Measurements from ENCODE around the gene TBC1D8.
"Not testable (repeated sequence)": the region's sequence is repeated elsewhere in the genome, so short reads cannot be mapped to it uniquely, and the experiment has no call there.

TBC1D8 gene

DNA sequence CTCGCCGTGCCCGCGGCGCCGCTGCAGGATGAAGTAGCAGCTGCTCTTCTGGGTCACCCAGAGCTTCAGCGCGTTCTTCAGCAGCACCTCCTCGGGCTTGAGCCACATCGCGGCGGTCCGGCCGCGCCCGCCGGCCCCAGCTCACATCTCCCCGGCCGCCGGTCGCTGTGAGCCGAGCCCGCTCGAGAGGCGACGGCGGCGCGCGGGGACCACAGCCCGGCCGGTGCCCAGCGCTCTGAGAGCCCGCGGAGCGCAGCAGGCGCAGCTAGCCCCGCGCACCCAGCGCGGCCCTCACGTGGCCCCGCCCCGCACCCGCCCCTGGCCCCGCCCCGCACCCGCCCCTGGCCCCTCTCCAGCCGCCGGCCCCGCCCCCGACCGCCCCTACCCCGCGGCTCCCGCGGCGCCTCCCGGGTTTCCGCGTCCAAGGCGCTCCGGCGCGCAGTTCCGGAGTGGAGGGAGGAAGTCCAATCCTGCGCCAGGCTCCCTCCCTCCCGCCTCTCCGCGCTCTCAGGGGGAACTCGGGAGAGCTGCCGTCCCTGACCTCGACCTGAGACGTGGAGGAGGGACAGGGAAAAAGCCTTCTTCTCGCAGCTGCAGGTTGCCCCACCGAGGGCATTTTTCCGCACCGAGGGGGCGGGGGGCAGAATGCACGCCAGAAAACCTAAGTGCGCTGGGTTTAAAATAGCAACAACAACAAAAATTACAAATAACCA is at the start of gene TBC1D8:
Gene TBC1D8, minus strand, starts transcription at position 237 of the 713 bp plus-strand sequence. Its CDS starts 129 bp downstream, at position 108.
- peak; percentile 90 for DNase-seq
- in situ Hi-C loops (cut with HindIII; ENCODE audit: low pct_ligation_motif_present, low pct_unique_long_range_greater_than_20kb, low sequenced_read_pairs), result no loop called here

DNA sequence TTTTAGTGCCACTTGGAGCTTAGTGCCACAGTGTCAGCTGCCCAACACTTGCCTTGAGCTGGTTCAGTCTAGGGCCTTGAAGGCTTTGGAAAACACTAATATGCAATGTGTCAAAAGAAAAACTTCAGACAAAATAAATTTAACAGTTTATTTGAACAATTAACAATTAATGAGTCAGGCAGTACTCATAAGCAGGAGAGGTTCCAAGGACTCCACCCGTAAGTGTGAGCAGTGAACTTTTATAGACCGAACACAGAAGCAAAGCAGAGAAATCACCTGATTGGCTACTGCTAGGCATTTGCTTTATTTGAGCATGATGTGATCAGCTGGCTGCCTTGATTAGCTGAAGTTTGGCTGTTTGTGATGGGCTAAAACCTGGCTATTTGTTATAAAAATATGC is 49.5 kb upstream of the TBC1D8 start:
- in situ Hi-C loops (cut with HindIII; ENCODE audit: low pct_ligation_motif_present, low pct_unique_long_range_greater_than_20kb, low sequenced_read_pairs), result no loop called here
- no peak for DNase-seq

DNA sequence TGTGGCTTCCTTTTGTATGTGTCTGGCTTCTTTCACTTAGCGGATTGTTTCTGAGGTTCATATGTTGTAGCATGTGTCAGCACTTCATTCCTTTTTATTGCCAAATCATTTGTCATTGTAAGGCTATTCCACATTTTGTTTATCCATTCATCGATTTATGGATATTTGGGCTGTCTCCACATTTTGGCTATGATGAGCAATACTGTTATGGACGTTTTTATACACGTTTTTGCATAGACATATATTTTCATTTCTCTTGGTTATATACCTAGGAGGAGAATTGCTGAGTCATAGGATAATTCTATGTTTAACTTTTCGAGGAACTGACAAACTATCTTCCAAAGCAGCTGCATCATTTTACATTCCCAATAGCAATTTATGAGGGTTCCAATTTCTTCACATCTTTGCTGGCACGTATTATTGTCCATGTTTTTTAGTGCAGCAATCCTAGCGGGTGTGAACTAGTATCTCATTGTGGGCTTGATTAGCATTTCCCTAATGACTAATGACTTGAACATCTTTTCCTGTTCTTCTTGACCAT is 48.1 kb upstream of the TBC1D8 start:
- no peak for DNase-seq
- in situ Hi-C loops (cut with HindIII; ENCODE audit: low pct_ligation_motif_present, low pct_unique_long_range_greater_than_20kb, low sequenced_read_pairs), result no loop called here

DNA sequence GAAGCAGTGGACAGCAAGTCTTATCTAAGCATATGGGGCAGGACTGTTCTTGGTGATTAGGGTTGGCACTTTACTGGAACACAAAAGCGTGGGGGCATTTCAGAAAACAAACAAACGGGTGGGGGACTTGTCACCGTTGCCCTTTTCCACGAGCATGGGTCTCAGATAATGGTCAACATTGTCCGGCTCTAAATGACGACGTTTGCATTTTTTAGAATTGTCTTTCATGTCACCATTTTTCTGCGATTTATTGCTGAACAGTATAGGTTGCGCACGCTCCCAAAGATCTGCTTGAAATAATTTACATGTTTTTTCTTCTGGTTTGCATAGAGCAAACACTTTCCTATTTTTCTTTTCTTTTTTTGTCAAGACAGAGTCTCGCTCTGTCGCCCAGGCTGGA is 46.6 kb upstream of the TBC1D8 start:
- no peak for DNase-seq
- in situ Hi-C loops (cut with HindIII; ENCODE audit: low pct_ligation_motif_present, low pct_unique_long_range_greater_than_20kb, low sequenced_read_pairs), result no loop called here

DNA sequence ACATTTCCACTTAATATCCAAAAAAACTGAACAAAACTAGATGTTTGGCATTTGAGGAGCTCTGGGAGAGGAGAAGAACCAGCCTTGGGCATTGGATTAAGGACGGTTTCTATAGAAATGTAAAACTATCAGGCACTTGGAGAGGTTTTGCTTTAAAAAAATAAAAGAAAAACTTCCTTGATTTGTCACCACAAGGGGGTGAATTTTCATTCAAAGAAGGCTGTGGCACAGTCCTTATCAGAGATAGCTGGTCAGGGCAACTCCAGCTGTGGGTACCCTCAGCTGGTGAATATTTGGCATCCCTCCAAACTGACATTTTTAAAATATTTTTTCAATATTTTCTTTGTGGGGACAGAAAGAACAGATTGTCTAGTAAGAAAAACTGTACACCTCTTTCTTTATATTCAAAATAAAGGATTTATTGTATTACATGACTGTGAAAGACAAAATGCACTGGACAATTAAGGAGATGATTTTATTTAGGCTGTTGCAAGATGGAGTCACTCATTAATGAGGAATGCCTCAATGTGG is 46.1 kb upstream of the TBC1D8 start:
- in situ Hi-C loops (cut with HindIII; ENCODE audit: low pct_ligation_motif_present, low pct_unique_long_range_greater_than_20kb, low sequenced_read_pairs), result no loop called here
- peak; percentile 41 for DNase-seq

DNA sequence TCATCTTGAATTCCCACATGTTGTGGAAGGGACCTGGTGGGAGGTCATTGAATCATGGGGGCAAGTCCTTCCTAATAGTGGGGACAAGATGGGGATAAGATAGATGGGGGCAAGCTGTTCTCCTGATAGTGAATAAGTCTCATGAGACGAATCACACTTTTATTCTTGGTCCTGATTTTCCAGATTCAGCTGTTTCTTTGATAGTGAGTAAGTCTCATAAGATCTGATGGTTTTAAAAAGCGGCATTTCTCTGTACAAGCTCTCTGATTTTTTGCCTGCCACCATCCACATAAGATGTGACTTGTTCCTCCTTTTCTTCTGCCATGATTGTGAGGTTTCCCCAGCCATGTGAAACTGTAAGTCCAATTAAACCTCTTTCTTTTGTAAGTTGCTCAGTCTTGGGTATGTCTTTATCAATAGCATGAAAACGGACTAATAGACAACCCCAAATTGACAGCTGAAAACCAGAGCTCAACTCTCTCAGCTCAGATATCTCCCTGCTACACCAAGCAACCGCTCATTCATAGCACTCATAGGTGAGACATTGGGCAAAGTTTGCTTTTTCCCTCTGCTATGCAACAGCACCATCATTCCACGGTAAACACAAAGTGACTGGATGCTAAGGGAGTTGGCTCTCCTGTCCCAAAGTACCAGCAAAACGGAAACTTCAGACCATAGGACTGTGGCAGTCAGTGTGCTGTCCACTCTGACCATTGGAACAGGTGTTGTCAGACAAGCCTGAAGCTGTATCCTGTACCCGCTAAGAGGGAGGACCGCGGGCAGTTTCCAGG is 44.9 kb upstream of the TBC1D8 start:
- DNase-seq, result no peak

DNA sequence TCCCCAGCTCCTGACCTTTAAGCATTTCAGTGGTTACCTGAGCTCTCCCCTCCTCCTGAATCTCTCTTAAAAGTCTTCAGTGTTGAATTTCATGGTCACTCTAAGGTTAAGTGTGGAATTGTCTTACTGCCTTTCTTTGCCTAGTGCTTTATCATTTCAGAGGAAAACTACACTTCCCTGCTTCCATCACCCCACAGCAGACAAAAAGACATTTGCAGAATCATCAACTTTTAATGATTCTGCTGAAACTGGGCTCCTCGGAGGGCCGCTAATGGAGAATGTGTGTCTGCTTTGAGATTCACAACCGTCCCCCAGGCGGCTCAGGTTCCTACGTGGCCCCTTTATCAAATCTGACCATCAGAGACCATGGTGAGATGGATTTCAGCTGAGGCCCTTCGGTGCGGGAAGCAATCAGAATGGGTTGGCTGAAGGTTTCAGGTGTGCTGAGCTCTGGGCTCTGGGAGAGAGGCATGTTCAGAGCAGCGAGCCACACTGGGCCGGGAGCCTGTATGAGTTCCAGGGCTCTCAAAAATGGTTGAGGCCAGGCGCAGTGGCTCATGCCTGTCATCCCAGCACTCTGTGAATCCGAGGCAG is 41.9 kb upstream of the TBC1D8 start:
- in situ Hi-C loops (cut with HindIII; ENCODE audit: low pct_ligation_motif_present, low pct_unique_long_range_greater_than_20kb, low sequenced_read_pairs), result no loop called here
- no peak for DNase-seq

More for the DNA sequence above, 44.9 kb upstream of the TBC1D8 start:
- in situ Hi-C loops (cut with HindIII; ENCODE audit: low pct_ligation_motif_present, low pct_unique_long_range_greater_than_20kb, low sequenced_read_pairs), result no loop called here

DNA sequence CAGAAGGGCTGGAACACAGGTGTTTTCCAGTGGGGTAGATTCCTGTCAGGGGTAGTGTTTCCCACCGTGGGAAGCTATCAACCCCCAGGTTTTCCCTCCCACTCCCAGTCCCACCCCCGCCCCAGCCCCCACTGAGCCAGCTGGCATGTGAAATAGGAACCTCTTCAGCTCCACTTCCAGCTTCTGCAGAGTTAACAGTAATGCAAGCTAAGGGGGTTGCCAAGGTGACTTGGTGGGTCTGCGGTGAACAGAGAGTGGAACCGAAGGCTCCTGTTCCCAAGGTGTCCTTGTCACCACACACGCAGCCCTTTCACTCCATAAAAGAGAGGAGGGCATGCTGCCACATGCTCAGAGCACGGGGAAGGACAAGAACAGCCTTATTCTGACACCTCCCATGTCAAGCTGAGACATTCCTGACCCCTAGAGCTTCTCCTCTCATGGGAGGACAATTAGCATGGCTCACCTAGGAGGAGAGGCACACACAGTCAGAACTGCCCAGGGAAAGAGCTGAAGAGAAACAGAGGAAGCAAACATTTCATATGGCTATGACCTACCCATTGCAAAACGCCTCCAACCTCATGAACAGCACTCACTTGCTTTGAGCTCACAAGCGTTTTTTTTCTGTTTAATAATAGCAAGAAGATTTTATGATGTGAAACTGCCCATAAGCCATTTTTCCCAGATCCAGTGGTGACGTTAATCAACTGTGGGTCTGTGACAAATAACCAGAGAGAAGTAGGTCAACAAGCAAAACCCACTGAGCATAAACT is 39.8 kb upstream of the TBC1D8 start:
- in situ Hi-C loops (cut with HindIII; ENCODE audit: low pct_ligation_motif_present, low pct_unique_long_range_greater_than_20kb, low sequenced_read_pairs), result no loop called here
- DNase-seq, result no peak

DNA sequence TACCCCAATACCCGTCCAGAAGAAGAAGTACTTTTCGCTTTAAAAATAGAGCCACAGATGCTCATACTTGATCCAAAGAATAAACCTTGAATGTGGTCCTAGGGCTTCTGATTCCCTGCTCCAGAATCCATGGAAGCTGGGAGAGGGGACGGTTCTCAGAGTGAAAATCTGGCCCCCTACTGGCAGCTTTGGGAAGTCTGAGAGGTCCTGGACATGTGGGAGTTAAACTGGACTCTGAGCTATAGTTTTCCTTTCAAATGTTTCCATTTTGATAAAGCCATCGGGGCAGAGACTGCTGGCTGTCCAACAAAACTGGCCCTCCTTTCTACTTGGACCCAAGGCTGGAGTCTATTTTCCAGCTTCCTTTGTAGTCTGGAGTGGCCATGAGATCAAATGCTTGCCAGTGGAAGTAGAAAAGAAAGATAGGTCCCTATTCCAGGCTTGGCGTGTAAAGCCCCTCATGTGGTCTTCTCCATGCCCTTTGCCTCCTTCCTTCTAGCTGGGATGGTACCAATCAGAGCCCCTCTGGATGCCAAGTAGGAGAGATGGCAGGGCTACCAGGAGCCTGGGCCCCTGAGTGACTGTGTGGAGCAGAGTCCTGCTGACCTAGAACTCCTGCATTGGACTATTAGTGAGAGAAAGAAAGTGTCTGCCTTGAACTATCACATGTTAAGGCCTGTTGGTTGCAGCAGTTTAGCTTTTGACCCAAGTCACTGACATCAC is 37.7 kb upstream of the TBC1D8 start:
- in situ Hi-C loops (cut with HindIII; ENCODE audit: low pct_ligation_motif_present, low pct_unique_long_range_greater_than_20kb, low sequenced_read_pairs), result no loop called here
- peak; percentile 43 for DNase-seq

DNA sequence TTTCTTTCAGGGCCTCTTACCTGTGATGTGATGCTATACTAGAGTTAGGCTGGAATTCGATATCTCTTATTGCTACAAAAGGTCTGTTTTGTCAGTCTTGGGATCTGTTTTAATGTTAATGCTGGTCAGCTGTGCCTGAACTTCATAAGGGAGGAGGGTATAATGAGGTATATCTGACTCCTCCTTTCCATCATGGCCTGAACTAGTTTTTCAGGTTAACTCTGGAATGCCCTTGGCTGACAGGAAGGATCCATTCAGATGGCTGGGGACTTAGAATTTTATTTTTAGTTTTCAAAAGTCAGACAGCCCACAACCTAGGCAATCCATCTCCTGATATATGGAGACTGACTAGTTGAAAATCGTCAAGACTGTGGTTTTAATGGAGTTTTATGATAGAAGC is 35.9 kb upstream of the TBC1D8 start:
- DNase-seq, result no peak
- in situ Hi-C loops (cut with HindIII; ENCODE audit: low pct_ligation_motif_present, low pct_unique_long_range_greater_than_20kb, low sequenced_read_pairs), result no loop called here

DNA sequence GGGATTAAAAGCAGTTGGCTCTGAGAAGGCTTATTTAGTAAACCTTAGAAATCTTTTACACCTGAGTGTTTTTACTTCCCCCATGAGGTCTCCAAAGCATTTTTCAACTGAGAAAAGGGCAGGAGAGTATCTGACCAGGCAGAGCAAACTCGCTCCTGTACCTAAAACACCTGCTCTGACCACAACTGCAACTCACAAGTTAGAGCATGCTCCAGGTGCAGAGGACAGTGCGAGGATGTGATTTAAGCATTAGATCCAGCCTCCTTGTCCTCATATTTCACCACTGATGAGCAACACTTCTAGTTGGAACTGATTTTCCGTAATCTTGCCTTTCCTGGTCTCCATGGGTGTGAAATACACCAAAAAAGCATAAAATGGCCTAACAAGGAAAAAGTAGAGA is 34.5 kb upstream of the TBC1D8 start:
- DNase-seq, result no peak
- in situ Hi-C loops (cut with HindIII; ENCODE audit: low pct_ligation_motif_present, low pct_unique_long_range_greater_than_20kb, low sequenced_read_pairs), result no loop called here

DNA sequence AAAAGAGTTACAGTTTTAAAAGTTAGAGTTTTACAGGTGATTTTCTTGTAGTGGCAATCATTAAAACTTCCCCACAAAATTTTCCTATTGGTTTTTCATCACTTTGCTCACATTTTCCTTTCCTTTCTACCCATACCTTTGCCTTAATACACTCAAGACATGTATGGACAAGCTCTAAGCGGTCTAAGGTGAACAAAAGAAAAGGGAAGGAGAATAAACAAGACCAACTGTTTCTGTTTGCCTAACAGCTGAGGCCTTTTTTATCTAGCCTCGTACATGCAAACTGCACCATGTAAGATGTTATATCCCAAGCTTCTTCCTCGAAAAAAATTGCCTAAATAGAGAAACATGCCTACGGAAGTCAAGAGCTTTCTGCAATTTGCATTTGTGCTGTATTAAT is 33.9 kb upstream of the TBC1D8 start:
- in situ Hi-C loops (cut with HindIII; ENCODE audit: low pct_ligation_motif_present, low pct_unique_long_range_greater_than_20kb, low sequenced_read_pairs), result no loop called here

DNA sequence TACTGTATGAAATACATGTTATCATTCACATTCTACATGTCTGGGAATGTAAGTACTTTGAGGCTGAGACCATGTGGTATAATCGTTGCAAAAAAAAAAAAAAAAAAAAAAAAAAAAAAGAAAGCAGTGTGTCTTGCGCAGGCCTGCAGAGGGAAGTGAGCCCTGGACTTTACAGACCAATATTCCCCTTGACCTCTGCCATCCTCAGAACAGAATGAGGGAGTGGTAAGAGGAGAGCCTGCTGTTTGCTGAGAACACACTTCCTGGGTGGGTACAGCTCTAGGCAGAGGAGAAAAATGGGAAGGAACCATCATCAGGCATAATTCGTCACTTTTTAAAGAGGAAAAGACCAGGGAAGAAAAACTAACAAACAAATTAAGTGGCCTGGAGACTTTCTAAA is 28.8 kb upstream of the TBC1D8 start:
- no peak for DNase-seq
- in situ Hi-C loops (cut with HindIII; ENCODE audit: low pct_ligation_motif_present, low pct_unique_long_range_greater_than_20kb, low sequenced_read_pairs), result no loop called here

More for the DNA sequence above, 33.9 kb upstream of the TBC1D8 start:
- no peak for DNase-seq

DNA sequence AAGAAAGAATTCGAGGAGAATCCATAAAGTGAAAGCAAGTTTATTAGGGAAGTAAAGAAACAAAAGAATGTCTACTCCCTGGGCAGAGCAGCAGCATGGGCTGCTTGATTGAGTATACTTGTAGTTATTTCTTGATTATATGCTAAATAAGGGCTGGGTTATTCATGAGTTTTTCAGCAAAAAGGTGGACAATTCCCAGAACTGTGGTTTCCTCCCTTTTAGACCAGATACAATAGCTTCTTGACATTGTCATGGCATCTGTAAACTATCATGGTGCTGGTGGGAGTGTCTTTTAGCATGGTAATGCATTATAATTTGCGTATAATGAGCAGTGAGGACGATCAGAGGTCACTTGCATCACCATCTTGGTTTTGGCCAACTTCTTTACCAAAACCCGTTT is 25.6 kb upstream of the TBC1D8 start:
- in situ Hi-C loops (cut with HindIII; ENCODE audit: low pct_ligation_motif_present, low pct_unique_long_range_greater_than_20kb, low sequenced_read_pairs), result no loop called here

DNA sequence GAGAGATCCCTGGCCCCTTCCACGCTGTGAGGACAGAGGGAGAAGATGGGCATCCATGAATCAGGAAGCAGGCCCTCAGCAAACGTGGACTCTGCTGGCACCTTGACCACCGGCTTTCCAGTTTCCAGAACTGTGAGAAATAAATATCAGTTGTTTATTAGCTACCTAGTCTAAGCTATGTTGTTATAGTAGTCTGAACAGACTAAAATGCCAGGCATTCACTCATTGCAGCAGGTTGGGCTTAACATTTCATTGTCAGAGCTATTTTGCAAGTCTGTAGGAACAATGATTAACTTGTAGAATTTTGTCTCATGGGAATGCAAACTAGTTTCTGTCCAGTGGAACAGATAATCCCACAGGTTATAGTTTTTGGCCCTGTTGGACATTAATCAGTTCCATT is 24.8 kb upstream of the TBC1D8 start:
- DNase-seq, result peak; percentile 49
- in situ Hi-C loops (cut with HindIII; ENCODE audit: low pct_ligation_motif_present, low pct_unique_long_range_greater_than_20kb, low sequenced_read_pairs), result no loop called here

More for the DNA sequence above, 25.6 kb upstream of the TBC1D8 start:
- DNase-seq, result no peak

DNA sequence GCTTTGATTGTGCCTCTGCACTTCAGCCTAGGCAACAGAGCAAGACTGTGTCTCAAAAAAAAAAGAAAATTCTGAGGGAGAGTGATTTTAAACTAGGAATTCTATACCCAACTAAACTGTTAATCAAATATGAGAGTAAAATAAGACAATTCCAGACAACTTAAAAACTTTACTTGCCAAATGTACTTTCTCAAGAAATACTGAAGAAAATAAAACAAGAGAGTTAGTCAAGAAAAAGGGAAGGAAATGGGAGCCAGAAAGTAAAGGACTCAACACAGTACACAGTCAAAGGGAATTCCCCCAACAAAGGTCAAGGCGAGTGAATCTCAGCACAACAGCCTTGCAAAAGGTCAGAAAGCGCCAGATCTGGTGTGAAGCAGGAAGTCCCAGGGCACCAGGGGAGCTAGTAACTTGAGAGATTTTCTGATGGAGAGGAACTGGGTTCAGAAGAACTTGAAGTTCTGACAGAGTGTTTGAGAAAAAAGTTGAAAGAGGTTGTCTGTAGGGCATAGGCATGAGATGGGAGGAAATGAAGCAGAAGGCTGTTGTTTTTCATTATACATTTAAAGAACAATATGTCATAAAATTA is 22.6 kb upstream of the TBC1D8 start:
- DNase-seq, result no peak
- in situ Hi-C loops (cut with HindIII; ENCODE audit: low pct_ligation_motif_present, low pct_unique_long_range_greater_than_20kb, low sequenced_read_pairs), result no loop called here

DNA sequence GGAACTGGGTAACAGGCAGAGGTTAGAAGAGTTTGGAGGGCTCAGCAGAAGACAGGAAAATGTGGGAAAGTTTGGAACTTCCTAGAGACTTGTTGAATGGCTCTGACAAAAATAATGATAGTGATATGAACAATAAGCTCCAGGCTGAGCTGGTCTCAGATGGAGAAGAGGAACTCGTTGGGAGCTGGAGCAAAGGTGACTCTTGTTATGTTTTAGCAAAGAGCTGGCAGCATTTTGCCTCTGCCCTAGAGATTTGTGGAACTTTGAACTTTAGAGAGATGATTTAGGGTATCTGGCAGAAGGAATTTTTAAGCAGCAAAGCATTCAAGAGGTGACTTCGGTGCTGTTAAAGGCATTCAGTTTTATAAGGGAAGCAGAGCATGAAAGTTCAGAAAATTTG is 18.6 kb upstream of the TBC1D8 start:
- in situ Hi-C loops (cut with HindIII; ENCODE audit: low pct_ligation_motif_present, low pct_unique_long_range_greater_than_20kb, low sequenced_read_pairs); DNase-seq: not testable (repeated sequence)
